ENCODE data around the gene WIPF2.
"Not testable (repeated sequence)": the region's sequence is repeated elsewhere in the genome, so short reads cannot be mapped to it uniquely, and the experiment has no call there.

- TF ChIP-seq CTCF (conservative IDR thresholded peaks at IDR 0.05 in 1 of 2, IDR thresholded peaks at IDR 0.05 in 1 of 2; ENCODE audit: extremely low read depth in 1 of 2, insufficient read depth in 1 of 2, low read depth in 1 of 2, low read length in 2 of 2); EZH2 (IDR thresholded peaks at IDR 0.05; ENCODE audit: borderline replicate concordance, low read length): not testable (repeated sequence)
These were observed 10.0 kb downstream of the WIPF2 start for GRCh38 chr17:40229146-40229545.

All from mammary epithelial cell (primary cell).